HG03354 (cell line): ENCODE results near the gene PKLR.
"Not testable (repeated sequence)": the region's sequence is repeated elsewhere in the genome, so short reads cannot be mapped to it uniquely, and the experiment has no call there.

Experiments used
- ATAC-seq: cut with Tn5 transposase; IDR thresholded peaks from one replicate; pipeline ENCODE4 v1.9.1; 2021; ENCODE audit warnings: mild to moderate bottlenecking; ENCODE audit not compliant: unreplicated experiment, poor library complexity, severe bottlenecking

PKLR gene

DNA sequence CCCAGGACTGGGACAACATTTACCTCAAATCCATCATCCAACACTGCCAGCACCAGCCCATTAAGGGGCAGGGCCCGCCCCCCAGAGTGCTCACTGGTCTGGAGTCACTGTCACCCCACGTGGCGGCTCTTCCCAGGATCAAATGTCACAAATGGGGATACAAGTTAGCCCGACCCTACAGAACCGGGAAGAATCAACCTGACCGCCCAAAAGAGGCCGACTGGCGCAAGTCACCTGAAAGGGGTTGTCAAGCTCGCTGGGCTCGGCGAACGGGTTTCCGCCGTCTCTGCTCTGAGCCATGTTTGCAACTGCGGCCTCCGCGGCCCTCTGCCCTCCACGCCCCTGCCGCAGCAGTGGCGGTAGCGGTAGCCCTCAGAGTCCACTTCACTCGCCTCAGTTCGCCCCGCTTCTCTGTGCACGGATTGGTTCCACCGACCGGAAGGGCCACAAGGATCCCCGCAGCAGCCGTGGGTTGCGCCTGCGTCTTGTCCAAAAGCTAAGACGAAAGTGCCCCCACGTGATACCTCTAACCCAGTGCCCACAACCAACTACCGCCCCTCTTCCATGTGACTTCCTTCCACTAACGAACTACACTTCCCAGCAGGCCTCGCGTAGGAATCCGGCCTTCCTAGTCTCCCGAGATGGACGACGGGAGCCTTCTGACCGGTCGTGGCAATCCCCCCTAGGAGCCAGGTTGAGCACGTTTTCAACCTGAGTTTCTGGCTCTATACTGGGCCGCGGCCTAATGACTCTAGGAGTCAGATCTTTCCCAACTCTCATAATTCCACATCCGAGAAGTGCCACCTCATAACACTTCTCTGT is 39.2 kb downstream of the PKLR start, which contains the start of gene SCAMP3:
Gene SCAMP3 (minus strand): TSS at position 509 of the 822 bp plus-strand sequence. CDS start 209 bp downstream, at position 300.
- peak; percentile 94 for ATAC-seq

DNA sequence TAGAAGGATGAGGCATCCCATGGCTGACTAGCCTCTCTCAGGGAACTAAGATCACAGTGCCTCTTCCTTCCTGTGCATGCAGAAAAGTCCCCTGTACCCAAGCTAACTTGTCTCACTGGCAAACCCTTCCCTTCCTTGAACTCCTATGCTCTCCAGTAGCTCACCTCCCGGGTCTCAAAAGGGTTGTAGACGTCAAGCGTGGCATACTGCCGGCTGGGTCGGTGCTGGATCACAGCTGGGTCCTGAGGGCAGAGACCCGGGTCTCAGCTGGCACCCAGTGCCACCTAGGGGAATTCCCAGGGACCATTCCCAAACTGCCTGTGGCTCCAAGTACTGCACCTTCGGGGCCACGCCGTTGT is 39.8 kb downstream of the PKLR start:
- ATAC-seq, result peak; percentile 4

DNA sequence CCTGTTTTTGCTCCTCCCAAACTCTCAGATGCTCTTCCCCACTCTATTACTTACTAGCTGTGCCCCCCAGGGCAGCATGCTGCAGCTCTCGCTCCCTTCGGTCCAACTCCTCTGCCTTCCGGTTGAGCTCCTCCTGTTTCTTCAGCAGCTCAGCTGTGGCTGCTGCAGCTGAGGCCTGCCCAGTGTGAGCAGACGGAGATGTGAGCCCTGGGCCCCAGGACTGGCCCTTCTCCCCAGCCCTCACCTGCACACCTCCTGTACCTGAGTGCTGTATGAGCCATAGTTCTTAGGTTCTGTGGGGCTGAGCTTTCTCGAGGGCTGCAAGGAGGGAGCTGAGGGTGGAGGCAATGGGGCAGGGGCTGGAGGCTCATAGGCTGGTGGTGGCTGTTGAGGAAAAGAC is 41.0 kb downstream of the PKLR start:
- no peak for ATAC-seq

DNA sequence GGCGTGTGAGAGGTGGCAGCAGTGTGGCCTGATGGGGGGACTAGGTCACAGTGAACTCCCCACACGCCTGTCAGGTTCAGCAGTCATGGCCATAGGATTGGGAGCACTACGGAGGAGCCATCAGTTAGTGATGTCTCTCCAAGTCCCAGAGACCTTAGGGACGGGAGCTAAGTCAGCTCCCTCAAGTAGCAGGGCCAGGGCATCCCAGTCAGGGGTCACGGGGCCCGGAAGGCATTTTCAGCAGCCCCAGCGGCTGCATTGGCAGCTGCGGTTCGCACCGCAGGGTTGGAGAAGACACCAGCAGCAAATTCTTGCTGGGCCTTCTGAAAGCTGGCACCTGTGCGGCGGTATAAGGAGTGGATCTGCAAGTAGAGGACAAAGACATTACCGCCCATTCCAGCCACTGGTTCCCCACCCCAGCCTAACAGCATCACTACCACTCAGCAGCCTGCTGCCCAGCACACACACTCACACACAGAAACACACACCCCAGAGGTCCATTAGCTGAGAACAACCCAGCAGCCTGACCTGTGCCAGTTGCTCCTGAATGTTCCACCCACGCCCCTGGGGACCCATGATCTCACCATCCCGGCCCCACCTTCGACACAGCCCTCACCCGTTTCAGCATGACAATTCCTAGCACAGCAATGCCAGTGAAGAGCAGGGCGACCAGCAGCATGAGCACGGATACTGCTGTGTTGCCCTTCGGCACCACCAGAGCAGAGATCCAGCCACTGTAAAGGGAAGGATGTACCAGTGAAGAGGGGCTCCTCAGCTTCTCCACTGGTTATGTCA is 45.0 kb downstream of the PKLR start:
- no peak for ATAC-seq

DNA sequence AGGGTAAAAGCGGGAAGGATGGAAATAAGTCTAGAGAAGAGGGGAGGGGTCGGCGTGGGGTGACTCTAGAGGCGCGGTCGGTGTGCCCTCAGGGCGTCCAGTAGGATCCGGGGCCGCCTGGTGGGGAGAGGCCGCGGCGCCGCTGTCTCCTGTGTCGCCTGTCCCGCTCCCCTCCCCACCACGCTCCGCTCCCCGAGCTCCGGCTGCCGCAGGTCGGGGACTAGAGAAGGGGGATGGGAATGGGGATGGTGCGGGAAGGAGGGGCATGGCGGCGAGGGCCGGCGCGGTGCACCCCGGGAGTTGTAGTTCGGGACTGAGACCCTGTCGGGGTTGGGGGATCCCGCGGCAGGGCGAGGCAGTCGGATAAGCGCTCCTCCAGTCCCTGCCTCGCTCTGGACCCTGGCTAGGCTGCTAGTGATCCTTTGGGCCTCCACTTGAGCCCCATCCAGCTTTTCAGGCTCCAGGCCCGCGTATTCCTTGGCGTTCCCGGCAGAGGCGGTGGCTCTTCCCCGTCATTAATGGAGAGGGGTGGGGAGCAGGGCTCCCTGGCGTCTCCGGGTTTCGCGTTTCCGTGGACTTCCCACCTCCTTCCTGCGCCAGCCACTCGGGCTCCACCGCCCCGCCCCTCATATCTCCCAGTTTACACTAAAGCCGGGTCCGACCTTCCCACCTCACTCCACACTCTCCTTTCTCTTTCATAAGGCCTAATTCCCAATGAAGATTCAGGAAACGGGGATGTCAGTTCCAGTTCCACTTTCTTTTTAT is 45.8 kb downstream of the PKLR start, which contains the start of gene ENTREP3:
Gene ENTREP3 (minus strand): TSS at position 241 of the 765 bp plus-strand sequence. CDS start 606 bp downstream, outside the sequence.
- peak; percentile 68 for ATAC-seq

DNA sequence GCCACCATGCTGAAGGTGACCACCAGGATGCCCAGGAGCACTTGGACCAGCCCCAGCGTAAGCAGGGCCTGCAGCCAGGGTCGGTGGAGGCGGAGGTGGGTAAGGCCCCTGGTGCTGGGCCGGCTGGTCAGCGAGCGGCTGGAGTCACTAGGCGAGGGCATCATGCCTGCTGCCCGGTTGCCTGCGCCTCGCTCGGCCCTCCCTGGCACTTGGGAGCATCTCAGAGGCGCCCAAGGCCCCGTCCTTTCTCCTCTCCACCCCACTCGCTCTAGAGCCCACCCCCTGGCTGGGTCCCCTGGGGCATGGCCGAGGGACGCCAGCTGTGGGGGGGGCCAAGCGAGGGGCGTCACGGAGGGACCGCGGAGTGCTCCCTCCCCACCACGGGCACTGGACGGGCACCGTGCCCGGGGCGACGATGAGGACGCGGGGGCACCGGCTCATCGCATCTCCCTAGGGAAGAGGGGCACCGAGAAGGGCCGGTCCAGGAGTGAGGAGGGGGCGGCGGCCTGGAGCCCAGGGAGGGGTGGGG is 46.5 kb downstream of the PKLR start:
- ATAC-seq, result no peak

DNA sequence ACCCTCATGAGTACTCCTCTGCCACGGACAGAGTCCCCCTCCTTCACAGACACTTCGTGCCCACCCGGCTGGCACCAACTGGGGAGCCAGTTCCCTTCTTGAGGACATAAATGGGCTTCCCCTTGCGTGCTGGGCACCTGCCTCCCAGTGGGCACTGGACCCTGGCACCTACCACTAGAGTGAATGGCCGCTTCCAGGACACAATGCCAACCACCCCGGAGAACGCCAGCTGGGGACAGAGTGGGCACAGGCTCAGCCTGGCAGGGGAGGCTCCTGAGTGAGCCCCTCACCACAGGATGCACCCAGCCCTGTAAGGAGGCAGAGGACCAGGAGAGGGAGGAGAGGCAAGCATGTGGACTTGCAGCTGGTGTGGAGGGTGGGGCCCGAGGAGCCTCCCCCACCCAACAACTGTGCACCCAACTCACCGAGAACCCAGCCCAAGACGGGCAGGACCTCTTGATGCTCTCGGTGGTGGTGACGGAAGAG is 47.0 kb downstream of the PKLR start:
- no peak for ATAC-seq

DNA sequence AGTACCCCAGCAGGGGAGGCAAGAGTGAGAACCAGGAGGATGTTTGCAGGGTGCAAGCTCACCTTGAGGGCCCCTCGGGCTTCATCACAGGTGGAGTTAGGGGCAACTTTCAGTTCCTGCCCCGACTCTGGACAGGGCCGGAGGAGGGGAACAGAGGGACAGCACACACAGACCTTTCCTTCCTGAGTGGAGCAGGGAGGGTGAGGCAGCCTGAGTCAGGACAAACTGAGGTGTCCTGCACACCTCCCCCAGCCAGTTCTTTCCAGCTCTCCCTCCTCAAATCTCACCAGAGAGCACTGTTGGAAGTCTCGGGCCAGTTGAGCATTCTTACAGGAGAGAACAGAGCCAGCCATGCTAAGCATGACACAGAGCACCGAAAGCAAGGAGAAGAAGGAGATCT is 47.4 kb downstream of the PKLR start:
- ATAC-seq, result no peak

DNA sequence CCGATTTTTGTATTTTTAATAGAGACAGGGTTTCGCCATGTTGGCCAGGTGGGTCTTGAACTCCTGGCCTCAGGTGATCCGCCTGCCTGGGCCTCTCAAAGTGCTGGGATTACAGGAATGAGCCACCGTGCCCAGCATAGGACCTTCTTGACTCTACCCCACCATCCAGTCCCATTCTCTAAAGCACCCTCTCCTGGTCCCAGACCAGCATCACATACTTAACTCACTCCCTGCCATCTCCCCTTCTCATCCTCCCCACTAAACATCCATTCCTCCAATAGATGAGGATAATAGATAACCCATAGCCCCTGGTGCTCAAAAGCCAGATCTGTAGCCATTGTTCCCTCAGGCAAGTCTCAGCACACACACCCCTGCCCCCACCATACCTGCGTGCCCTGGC is 48.0 kb downstream of the PKLR start:
- no peak for ATAC-seq

DNA sequence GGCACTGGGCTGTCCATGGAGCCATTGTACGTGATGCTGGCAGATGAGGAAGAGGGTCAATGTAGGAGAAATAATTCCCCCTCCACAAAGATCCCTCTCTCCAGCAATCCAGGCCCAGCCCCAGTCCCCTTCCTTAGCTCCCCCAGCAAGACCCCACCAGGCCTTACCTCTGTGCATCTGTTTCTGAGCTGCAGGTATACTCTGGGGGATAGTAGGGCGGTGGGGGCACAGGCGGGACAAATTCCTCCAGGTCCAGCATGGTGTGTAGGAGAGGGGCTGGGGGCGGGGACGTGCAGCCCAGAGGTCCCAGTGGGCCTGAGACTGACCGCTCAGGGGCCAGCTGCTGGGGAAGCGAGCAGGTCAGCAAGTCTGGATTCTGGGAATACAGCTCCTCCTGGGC is 49.7 kb downstream of the PKLR start:
- no peak for ATAC-seq

DNA sequence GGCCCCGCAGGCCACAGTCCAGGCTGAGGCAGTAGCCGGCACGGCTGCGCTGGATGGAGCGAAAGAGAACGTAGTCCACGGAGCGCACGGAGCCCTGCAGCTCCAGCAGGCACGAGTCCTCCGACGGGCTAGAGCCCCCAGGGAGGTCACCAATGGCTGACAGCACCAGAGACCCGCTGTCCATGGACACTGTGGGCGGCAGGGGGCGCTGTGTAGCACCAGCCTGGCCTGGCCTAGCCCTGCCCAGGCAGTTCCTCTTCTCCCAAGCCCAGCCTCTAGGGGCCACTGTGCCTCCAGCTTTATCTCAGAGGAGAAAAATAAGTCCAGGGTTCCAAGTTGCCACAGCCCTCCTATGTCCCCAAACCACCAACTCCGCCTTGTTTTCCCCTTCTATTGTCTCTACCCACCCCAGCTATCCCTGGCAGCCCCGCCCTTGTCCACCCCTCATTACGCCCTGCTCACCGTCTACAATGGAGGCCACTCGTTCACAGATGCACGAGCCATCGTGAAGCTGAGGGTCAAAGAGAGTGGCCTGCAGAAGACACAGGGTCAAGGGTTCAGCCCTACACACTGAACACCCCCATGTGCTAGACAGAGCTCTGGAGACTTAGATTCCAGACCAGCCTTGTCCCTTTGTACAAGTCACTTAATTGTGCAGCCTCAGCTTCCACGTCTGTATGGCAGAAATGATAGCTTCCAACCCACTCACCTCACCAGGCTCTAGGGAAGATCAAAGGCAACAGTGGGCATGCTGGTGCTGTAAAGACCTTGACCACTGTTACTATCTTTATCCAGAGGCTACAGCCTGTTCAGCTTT is 50.4 kb downstream of the PKLR start:
- peak; percentile 82 for ATAC-seq

DNA sequence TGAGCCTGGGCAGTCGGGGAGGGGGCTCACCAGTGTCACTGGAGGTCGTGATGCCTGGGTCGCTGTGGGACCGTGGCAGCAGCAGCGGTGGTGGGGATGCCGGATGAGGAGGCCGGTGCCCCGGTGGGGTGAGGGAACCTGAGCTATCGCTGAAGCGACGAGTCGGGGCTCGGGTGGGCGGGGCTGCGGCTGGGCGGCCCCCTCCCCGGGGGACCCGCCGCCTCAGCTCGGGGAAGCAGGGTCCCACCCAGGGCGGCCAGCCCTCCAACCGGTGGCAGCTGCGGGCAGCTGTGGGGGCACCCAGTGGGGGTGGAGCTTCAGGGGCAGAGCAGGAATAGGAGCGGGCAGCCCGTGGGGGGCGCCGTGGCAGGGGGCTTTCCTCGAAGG is 51.0 kb downstream of the PKLR start:
- peak; percentile 17 for ATAC-seq

DNA sequence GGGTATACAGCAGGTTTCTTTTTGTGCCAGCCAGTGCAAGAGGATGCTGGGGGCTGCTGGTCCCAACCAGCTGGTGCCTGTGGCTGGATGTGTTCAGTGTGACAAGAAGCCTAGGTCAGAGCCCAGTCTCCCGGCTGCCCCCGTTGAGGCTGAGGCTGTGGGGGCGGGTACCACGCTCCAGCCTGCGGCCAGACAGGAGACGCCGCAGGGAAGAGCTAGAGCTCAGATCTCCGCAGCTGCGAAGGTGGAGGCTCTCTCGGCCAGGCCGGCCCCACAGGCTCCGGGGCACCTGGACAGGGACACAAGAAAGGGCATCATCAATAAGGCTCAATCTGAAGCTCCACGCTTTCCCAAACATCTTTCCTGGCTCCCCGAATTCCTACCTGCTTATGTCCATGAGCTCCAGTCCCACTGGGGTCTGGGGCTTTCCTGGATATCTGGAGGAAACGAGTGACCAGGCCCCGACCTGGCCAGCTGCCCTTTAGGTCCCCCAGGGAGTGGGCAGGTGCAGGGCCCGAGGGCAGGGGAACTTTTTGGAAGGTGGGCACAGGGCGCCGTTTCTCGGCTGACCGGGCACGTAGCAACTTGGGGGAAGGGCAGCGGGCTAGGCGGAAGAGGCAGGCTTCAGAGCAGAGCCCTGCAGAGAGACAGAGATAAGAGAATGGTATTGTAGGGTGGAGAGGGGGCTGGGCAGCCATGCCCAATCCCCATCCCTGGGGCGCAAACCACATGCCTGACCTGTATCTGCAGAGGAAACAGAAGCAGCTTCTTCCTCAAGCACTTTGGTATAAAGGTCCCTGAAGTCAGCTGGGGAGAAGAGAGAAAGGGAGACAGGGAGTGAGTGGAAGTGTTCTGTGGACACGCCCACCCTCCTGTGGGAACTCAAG is 53.3 kb downstream of the PKLR start:
- no peak for ATAC-seq

DNA sequence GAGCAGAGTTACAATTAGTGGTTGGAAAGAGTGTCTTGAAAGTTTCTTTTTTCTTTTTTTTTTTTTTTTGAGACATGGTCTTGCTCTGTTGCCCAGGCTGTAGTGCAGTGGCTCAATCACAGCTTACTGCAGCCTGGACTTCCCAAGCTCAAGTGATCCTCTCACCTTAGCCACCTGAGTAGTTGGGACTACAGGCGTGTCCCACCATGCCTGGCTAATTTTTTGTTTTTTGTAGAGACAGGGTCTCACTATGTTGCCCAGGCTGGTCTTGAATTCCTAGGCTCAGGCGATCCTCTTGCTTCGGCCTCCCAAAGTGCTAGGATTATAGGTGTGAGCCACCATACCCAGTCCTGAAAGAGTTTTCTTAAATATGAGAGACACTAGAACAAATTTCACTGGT is 54.4 kb downstream of the PKLR start:
- not testable (repeated sequence) for ATAC-seq

DNA sequence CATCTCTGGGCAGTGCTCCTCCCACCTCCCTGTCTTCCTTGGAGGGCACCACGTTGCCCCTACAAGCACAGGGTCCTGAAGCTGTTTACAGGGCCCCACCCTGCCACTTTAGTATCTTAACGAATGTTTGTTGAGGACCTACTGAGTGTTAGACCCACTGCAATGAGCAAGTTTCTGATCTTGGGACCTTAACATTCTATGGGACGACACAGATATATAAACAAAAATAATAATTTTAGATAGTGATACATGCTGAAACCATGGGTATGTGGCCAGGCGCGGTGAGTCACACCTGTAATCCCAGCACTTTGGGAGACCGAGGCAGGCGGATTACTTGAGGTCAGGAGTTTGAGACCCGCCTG is 56.1 kb downstream of the PKLR start:
- ATAC-seq, result no peak

DNA sequence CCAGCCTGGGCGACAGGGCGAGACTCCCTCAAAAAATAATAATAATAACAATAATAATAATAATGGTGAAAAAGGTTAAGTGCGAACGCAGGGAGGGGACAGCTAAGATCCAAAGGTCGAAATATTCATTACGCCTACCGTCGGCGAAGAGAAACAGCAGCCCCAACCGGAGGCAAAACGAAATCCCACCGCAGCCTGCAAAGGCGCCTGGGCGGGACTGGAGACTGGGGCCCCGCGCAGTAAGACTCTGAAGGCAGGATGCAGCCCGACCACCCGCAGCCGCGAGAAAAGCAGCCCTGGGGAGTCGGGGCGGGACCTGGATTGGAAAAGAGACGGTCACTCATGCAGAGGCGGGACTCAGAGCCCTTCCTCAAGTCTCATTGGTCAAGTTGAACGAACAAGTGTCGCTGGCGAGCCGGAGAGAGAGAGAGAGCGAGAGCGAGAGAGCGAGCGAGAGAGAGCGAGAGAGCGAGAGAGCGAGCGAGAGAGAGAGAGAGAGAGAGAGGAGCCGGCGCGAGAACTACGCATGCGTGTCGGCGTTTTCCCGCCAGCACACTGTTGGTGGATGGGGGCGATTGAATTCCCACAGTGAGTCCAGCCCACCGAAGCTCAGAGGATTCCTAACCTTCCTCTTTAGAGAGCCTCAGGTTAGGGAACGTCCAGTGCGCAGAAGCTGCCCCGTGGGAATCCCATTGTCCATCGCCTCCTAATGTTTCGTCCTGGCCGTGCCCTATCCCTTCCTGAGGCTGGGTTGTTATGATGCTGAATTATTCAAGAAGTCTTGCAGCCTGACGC is 56.7 kb downstream of the PKLR start:
- peak; percentile 84 for ATAC-seq

DNA sequence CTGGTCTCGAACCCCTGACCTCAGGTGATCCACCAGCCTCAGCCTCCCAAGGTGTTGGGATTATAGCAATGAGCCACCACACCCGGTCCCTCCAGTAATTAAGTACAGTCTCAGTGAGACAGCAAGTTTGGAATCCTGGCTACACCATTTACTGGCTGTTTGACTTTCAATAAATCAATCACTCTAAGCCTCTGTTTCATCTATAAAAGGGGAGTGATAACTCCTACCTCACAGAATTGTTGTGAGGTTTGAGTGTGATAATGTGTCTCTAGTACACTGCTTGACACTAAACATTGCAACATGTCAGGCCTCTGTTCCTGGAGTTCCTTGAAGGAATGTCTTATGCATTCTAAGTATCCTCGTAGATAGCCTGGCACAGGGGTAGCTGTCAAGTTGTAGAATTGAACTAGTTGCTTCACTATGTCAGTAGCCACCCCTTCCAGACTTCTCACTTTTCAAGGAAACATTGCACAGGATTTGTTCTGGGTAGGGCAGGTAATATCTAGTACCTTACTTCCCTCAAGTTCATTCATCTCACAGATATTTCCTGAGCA is 58.4 kb downstream of the PKLR start:
- ATAC-seq, result no peak
